Left cardiac atrium (tissue), 4 donors: ENCODE measurements around the gene SEC11A. TPM values are rescaled to one million over a fixed set of nuclear protein-coding genes. Genes with fewer than 3 reads are reported as not detected.

ENCODE experiments used
- ATAC-seq, 2 donors: fragments of 200-7000 bp; cut with Tn5 transposase; one replicate each; pipeline ENCODE4 v1.9.1; 2020; ENCODE audit warnings: mild to moderate bottlenecking in 2 of 2, moderate library complexity in 2 of 2
- DNase-seq: peaks from one replicate; pipeline ENCODE4 v3.0.0-alpha.2; 2020
- intact Hi-C, 2 donors: fragments of 100-400 bp; cut with DNase I; formaldehyde crosslinking; loops; one replicate each; pipeline versions ENCODE4 v1.14.1 to v1.15.1; 2022 to 2023
- total RNA-seq, 2 donors: library from RNA; stranded (reverse); fragmentation: NEBNext Ultra II Directional; extraction: Animal tissue kit (Norgen Biotek cat#: 25700); gene quantifications; one replicate each; pipeline ENCODE4 v1.2.1, GENCODE V29; 2021
- donor health status: DM: no; HTN: yes; CAD: no.
- donor health status: DM: no; HTN: yes; CAD: no; lungs with severe emphysema.
- donor health status: DM: yes; HTN: yes; CAD: no.
- donor health status: Dilated cardiomyopathy.

Gene SEC11A
- total RNA-seq, 2 donors from 2014 or later, result 98.1 to 104 TPM

DNA sequence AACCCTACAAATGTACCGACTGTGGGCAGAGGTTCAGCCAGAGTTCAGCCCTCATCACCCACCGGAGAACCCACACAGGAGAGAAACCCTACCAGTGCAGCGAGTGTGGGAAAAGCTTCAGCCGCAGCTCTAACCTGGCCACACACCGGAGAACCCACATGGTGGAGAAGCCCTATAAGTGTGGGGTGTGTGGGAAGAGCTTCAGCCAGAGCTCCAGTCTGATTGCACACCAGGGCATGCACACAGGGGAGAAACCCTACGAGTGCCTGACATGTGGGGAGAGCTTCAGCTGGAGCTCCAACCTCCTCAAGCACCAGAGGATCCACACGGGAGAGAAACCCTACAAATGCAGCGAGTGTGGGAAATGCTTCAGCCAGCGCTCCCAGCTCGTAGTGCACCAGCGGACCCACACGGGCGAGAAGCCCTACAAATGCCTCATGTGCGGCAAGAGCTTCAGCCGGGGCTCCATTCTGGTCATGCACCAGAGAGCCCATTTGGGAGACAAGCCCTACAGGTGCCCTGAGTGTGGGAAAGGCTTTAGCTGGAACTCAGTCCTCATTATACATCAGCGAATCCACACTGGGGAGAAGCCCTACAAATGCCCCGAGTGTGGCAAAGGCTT is 94.5 kb downstream of the SEC11A start:
- ATAC-seq (no peak), DNase-seq (no peak)
- intact Hi-C loops, result no loop called here

DNA sequence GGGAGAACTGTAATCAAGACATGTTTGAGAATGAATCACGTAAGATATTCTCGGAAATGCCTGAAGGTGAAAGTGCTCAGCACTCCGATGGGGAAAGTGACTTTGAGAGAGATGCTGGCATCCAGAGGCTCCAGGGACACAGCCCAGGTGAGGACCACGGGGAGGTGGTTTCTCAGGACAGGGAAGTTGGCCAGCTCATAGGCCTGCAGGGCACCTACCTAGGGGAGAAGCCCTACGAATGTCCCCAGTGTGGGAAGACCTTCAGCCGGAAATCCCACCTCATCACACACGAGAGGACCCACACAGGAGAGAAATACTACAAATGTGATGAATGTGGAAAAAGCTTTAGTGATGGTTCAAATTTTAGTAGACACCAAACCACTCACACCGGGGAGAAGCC is 95.3 kb downstream of the SEC11A start:
- intact Hi-C loops, result no loop called here
- no peak for ATAC-seq
- DNase-seq, result no peak

Other genes with a start within 250 kb of the SEC11A start
- 1 to 10 TPM; 4.5 to 5.0 TPM for gene ZSCAN2, start 115.1 kb downstream of the SEC11A start, total RNA-seq
- 10 to 100 TPM; 13.0 to 14.7 TPM for gene WDR73, start 61.9 kb downstream of the SEC11A start, total RNA-seq
- 10 to 100 TPM; 14.7 to 31.6 TPM for gene NMB, start 57.9 kb downstream of the SEC11A start, total RNA-seq
- gene ZNF592, start 32.5 kb upstream of the SEC11A start, total RNA-seq, result 10 to 100 TPM; 17.0 to 19.3 TPM
- 10 to 100 TPM; 59.9 to 75.7 TPM for gene ALPK3, start 101.2 kb upstream of the SEC11A start, total RNA-seq
- gene SLC28A1, start 168.5 kb upstream of the SEC11A start, total RNA-seq, result under 1 TPM; 0.13 to 0.18 TPM